HepG2 (cell line): ENCODE measurements around the gene TACC3. TPM values are rescaled to one million over a fixed set of nuclear protein-coding genes. Genes with fewer than 3 reads are reported as not detected.
A peak's percentile ranks its signal among the peaks of the same experiment; 100 is the strongest.

ENCODE experiments used
- CEBPG ChIP-seq: IDR thresholded peaks from 2 replicates; pipeline ENCODE4 v1.6.1; 2016
- HNRNPL ChIP-seq: fragments of 200-400 bp; formaldehyde crosslinking; IDR thresholded peaks from 2 replicates; pipeline ENCODE4 v1.6.1; 2017; ENCODE audit warnings: mild to moderate bottlenecking, low read depth, low read length
- IRF1 ChIP-seq: sonication (generic); formaldehyde crosslinking; IDR thresholded peaks from 2 replicates; pipeline ENCODE4 v1.4.0; 2020; ENCODE audit warnings: low read depth, mild to moderate bottlenecking, missing genetic modification reagents
- MAZ ChIP-seq, 2 experiments: sonication (generic) in 1 of 2; formaldehyde crosslinking in 1 of 2; IDR thresholded peaks; 2 replicates each; pipeline versions ENCODE4 v1.5.0 to v1.6.1; 2012 to 2020; ENCODE audit warnings: low read depth in 2 of 2, mild to moderate bottlenecking in 2 of 2, borderline replicate concordance in 1 of 2, improper control_type of control experiment in 1 of 2, low read length in 1 of 2, missing genetic modification reagents in 1 of 2, moderate library complexity in 1 of 2
- PAX8 ChIP-seq: sonication (generic); formaldehyde crosslinking; IDR thresholded peaks from 2 replicates; pipeline ENCODE4 v1.8.0; 2022; ENCODE audit warnings: mild to moderate bottlenecking, missing genetic modification reagents, borderline replicate concordance
- SIN3A ChIP-seq: IDR thresholded peaks from 2 replicates; pipeline ENCODE4 v1.6.1; 2011; ENCODE audit warnings: low read depth, mild to moderate bottlenecking, control low read depth, low read length, borderline replicate concordance
- SOX6 ChIP-seq, 2 experiments: fragments of 450-650 bp in 1 of 2; sonication (generic) in 1 of 2; formaldehyde crosslinking in 1 of 2; IDR thresholded peaks; 2 replicates each; pipeline versions ENCODE4 v1.4.0 to v1.6.1; 2017 to 2020; ENCODE audit warnings: antibody characterized with exemption in 1 of 2, mild to moderate bottlenecking in 1 of 2, missing genetic modification reagents in 1 of 2
- TBP ChIP-seq: sonication (generic); formaldehyde crosslinking; IDR thresholded peaks from 2 replicates; pipeline ENCODE4 v1.5.0; 2020; ENCODE audit warnings: missing genetic modification reagents
- TP53 ChIP-seq: sonication (generic); formaldehyde crosslinking; conservative IDR thresholded peaks from 2 replicates; pipeline ENCODE4 v1.4.0; 2020; ENCODE audit warnings: missing genetic modification reagents
- TRIM24 ChIP-seq: sonication (generic); formaldehyde crosslinking; IDR thresholded peaks from 2 replicates; pipeline ENCODE4 v1.8.0; 2022; ENCODE audit warnings: mild to moderate bottlenecking, missing genetic modification reagents
- UBTF ChIP-seq: sonication (generic); formaldehyde crosslinking; IDR thresholded peaks from 2 replicates; pipeline ENCODE4 v1.4.0; 2020; ENCODE audit warnings: mild to moderate bottlenecking, missing genetic modification reagents
- ZBED4 ChIP-seq: sonication (generic); formaldehyde crosslinking; IDR thresholded peaks from 2 replicates; pipeline ENCODE4 v1.4.0; 2020; ENCODE audit warnings: missing genetic modification reagents, borderline replicate concordance
- ZBTB37 ChIP-seq: sonication (generic); formaldehyde crosslinking; IDR thresholded peaks from 2 replicates; pipeline ENCODE4 v1.4.0; 2020; ENCODE audit warnings: mild to moderate bottlenecking, missing genetic modification reagents
- ZKSCAN8 ChIP-seq: IDR thresholded peaks from 2 replicates; pipeline ENCODE4 v1.6.1; 2016; ENCODE audit warnings: borderline replicate concordance, missing genetic modification reagents, missing compliant biosample characterization
- ZNF567 ChIP-seq: sonication (generic); formaldehyde crosslinking; IDR thresholded peaks from 2 replicates; pipeline ENCODE4 v1.8.1; 2023; ENCODE audit warnings: mild to moderate bottlenecking, missing genetic modification reagents, borderline replicate concordance
- ZNF572 ChIP-seq: sonication (generic); formaldehyde crosslinking; IDR thresholded peaks from 2 replicates; pipeline ENCODE4 v1.5.1; 2020; ENCODE audit warnings: mild to moderate bottlenecking, missing genetic modification reagents
- ZSCAN21 ChIP-seq: sonication (generic); formaldehyde crosslinking; IDR thresholded peaks from 2 replicates; pipeline ENCODE4 v1.8.0; 2022; ENCODE audit warnings: mild to moderate bottlenecking, missing genetic modification reagents, moderate library complexity, borderline replicate concordance
- polyA plus RNA-seq, 8 experiments: library from polyadenylated mRNA; depleted of rRNA in 3 of 8; stranded (reverse) in 7 of 8; unstranded in 1 of 8; fragments of >200 nt; fragmentation: Illumina TruSeq in 4 of 8; extraction: Trizol in 4 of 8; gene quantifications; 2 replicates each; pipeline versions ENCODE4 v1.2.1 to v1.2.3, GENCODE V29; 2011 to 2016; ENCODE audit warnings: low read depth in 4 of 8, missing spikeins in 1 of 8, mixed read lengths in 1 of 8; ENCODE audit not compliant: insufficient read depth in 1 of 8
- total RNA-seq, 5 experiments: library from RNA; depleted of rRNA; stranded (reverse); fragments of >200 nt; fragmentation: Illumina TruSeq; extraction: Trizol; gene quantifications; 2 replicates each; pipeline ENCODE4 v1.2.3, GENCODE V29; 2016; ENCODE audit warnings: low read depth in 1 of 5

Gene TACC3
- total and polyA plus RNA-seq, 2 of the 13 experiments (the other 11 are each of a cell fraction or from before 2014, with no cell fraction given) = 20.3 to 21.2 TPM

GRCh38 chr4:1766106-1767060, 45.1 kb downstream of the TACC3 start (continued):
- TF ChIP-seq PAX8 (no peak), ZKSCAN8 (CRISPR knock-in tag) (no peak), ZBTB37 (CRISPR knock-in tag) (peak; percentile 58; the same call in 1 of the 2 replicates), TRIM24 (no peak), ZSCAN21 (CRISPR knock-in tag) (peak; percentile 66; the same call in 1 of the 2 replicates), ZNF567 (CRISPR knock-in tag) (peak; percentile 16; the same call in 1 of the 2 replicates), TBP (CRISPR knock-in tag) (0 out of 2 replicates have a peak, but pooled peaks have one; percentile 33), MAZ (IDR thresholded peaks at IDR 0.05; ENCODE audit: borderline replicate concordance, low read depth, low read length) (peak; percentile 19; the same call in 1 of the 2 replicates), MAZ (CRISPR knock-in tag; IDR thresholded peaks at IDR 0.05; ENCODE audit: low read depth) (peak; percentile 48), IRF1 (no peak), SIN3A (peak; percentile 37; the same call in 1 of the 2 replicates), SOX6 (IDR thresholded peaks at IDR 0.05) (no peak), SOX6 (CRISPR knock-in tag; IDR thresholded peaks at IDR 0.05) (peak; percentile 69), UBTF (CRISPR knock-in tag) (peak; percentile 78), ZBED4 (CRISPR knock-in tag) (no peak), CEBPG (CRISPR knock-in tag) (no peak), ZNF572 (CRISPR knock-in tag) (no peak; the same call in 1 of the 2 replicates), HNRNPL (peak; percentile 96), TP53 (CRISPR knock-in tag) (peak; percentile 21; the same call in 1 of the 2 replicates)
